Measurements from ENCODE around the gene RYR1.

The RYR1 gene

GRCh38 chr19:38561053-38561606, 127.6 kb downstream of the RYR1 start:
- peaks cover 11% of the 10 kb centered on the region for H3K27me3 ChIP-seq (ENCODE audit: control insufficient read depth, low read length)

GRCh38 chr19:38561658-38562057, 128.2 kb downstream of the RYR1 start:
- no peak overlapping the region for H3K27ac ChIP-seq (ENCODE audit: low read depth, low read length)
- no peaks in the 10 kb centered on the region for H3K9me2 ChIP-seq (replicated peaks; ENCODE audit: control insufficient read depth, low read length)
- TF ChIP-seq CTCF (IDR thresholded peaks at IDR 0.05; ENCODE audit: low read depth, low read length, poor library complexity, severe bottlenecking) (no peak), EZH2phosphoT487 (IDR thresholded peaks at IDR 0.05; ENCODE audit: borderline replicate concordance, low read length) (no peak)
- no peaks in the 10 kb centered on the region for H4K20me1 ChIP-seq (ENCODE audit: control insufficient read depth, insufficient read depth, low read depth, low read length)
- H3K79me2 ChIP-seq (ENCODE audit: control insufficient read depth, low read length) = no peaks in the 10 kb centered on the region
- no peaks in the 10 kb centered on the region for H3K9me3 ChIP-seq (ENCODE audit: control insufficient read depth, insufficient read depth, low read length)
- no peak overlapping the region for H3K4me3 ChIP-seq (ENCODE audit: low read length)
- peaks cover 11% of the 10 kb centered on the region for H3F3A ChIP-seq (ENCODE audit: control insufficient read depth, insufficient read depth)
- no peak overlapping the region for H3K4me2 ChIP-seq (ENCODE audit: low read length)
- H3K27me3 ChIP-seq (ENCODE audit: control insufficient read depth, low read length) = peaks cover 14% of the 10 kb centered on the region
- no peaks in the 10 kb centered on the region for H3K36me3 ChIP-seq (ENCODE audit: control insufficient read depth, low read length)
- H3K4me1 ChIP-seq (ENCODE audit: control insufficient read depth, low read length) = peaks cover 40% of the 10 kb centered on the region

More at GRCh38 chr19:38561053-38561606, 127.6 kb downstream of the RYR1 start:
- Histone ChIP-seq H4K20me1 (ENCODE audit: control insufficient read depth, insufficient read depth, low read depth, low read length) (no peaks in the 10 kb centered on the region), H3K9me3 (ENCODE audit: control insufficient read depth, insufficient read depth, low read length) (no peaks in the 10 kb centered on the region), H3K27ac (ENCODE audit: low read depth, low read length) (no peak overlapping the region), H3K9me2 (replicated peaks; ENCODE audit: control insufficient read depth, low read length) (no peaks in the 10 kb centered on the region), H3K4me3 (ENCODE audit: low read length) (no peak overlapping the region), H3K4me1 (ENCODE audit: control insufficient read depth, low read length) (peaks cover 43% of the 10 kb centered on the region), H3K4me2 (ENCODE audit: low read length) (no peak overlapping the region), H3K79me2 (ENCODE audit: control insufficient read depth, low read length) (no peaks in the 10 kb centered on the region), H3K36me3 (ENCODE audit: control insufficient read depth, low read length) (no peaks in the 10 kb centered on the region), H3F3A (ENCODE audit: control insufficient read depth, insufficient read depth) (peaks cover 11% of the 10 kb centered on the region)
- TF ChIP-seq EZH2phosphoT487 (IDR thresholded peaks at IDR 0.05; ENCODE audit: borderline replicate concordance, low read length) (no peak), CTCF (IDR thresholded peaks at IDR 0.05; ENCODE audit: low read depth, low read length, poor library complexity, severe bottlenecking) (no peak)

- Histone ChIP-seq H4K20me1 (ENCODE audit: control insufficient read depth, insufficient read depth, low read depth, low read length) (no peaks in the 10 kb centered on the region), H3K4me2 (ENCODE audit: low read length) (no peak overlapping the region), H3K4me3 (ENCODE audit: low read length) (no peak overlapping the region), H3K79me2 (ENCODE audit: control insufficient read depth, low read length) (no peaks in the 10 kb centered on the region), H3K9me3 (ENCODE audit: control insufficient read depth, insufficient read depth, low read length) (no peaks in the 10 kb centered on the region), H3K9me2 (replicated peaks; ENCODE audit: control insufficient read depth, low read length) (no peaks in the 10 kb centered on the region), H3F3A (ENCODE audit: control insufficient read depth, insufficient read depth) (peaks cover 11% of the 10 kb centered on the region), H3K27me3 (ENCODE audit: control insufficient read depth, low read length) (peaks cover 17% of the 10 kb centered on the region), H3K27ac (ENCODE audit: low read depth, low read length) (no peak overlapping the region), H3K4me1 (ENCODE audit: control insufficient read depth, low read length) (peaks cover 35% of the 10 kb centered on the region), H3K36me3 (ENCODE audit: control insufficient read depth, low read length) (no peaks in the 10 kb centered on the region)
- TF ChIP-seq EZH2phosphoT487 (IDR thresholded peaks at IDR 0.05; ENCODE audit: borderline replicate concordance, low read length) (no peak), CTCF (IDR thresholded peaks at IDR 0.05; ENCODE audit: low read depth, low read length, poor library complexity, severe bottlenecking) (no peak)
Measured at GRCh38 chr19:38562096-38562495, 128.6 kb downstream of the RYR1 start.
